Measurements from ENCODE around the gene TMC6.
"Not testable (repeated sequence)": the region's sequence is repeated elsewhere in the genome, so short reads cannot be mapped to it uniquely, and the experiment has no call there.

TMC6 gene

GRCh38 chr17:78107976-78108725 lies 20.4 kb downstream of the TMC6 start:
- FAIRE-seq: no peak

- FAIRE-seq: no peak
Observed at GRCh38 chr17:78107457-78107856, 21.1 kb downstream of the TMC6 start.

GRCh38 chr17:78106211-78106610 lies 22.3 kb downstream of the TMC6 start:
- no peak for FAIRE-seq

- FAIRE-seq: no peak
Observed at GRCh38 chr17:78105551-78105950, 23.0 kb downstream of the TMC6 start.

- FAIRE-seq: no peak
Observed at GRCh38 chr17:78105101-78105500, 23.5 kb downstream of the TMC6 start.

- no peak for FAIRE-seq
Observed at GRCh38 chr17:78104540-78104941, 24.0 kb downstream of the TMC6 start.

GRCh38 chr17:78103311-78103710 lies 25.2 kb downstream of the TMC6 start:
- FAIRE-seq: no peak

GRCh38 chr17:78101542-78101941 lies 27.0 kb downstream of the TMC6 start:
- FAIRE-seq: no peak

GRCh38 chr17:78101112-78101511 lies 27.4 kb downstream of the TMC6 start:
- FAIRE-seq: no peak

GRCh38 chr17:78096093-78096492 lies 32.5 kb downstream of the TMC6 start:
- FAIRE-seq: no peak

GRCh38 chr17:78095035-78095434 lies 33.5 kb downstream of the TMC6 start:
- no peak for FAIRE-seq

- FAIRE-seq: no peak
Observed at GRCh38 chr17:78092794-78093324, 35.7 kb downstream of the TMC6 start.

GRCh38 chr17:78089576-78090281 lies 38.8 kb downstream of the TMC6 start:
- FAIRE-seq: no peak

- no peak for FAIRE-seq
Observed at GRCh38 chr17:78088529-78088928, 40.0 kb downstream of the TMC6 start.

GRCh38 chr17:78086740-78087139 lies 41.8 kb downstream of the TMC6 start:
- no peak for FAIRE-seq

GRCh38 chr17:78082988-78083387 lies 45.6 kb downstream of the TMC6 start:
- FAIRE-seq: no peak

GRCh38 chr17:78082355-78082872 lies 46.1 kb downstream of the TMC6 start:
- FAIRE-seq: not testable (repeated sequence)

- no peak for FAIRE-seq
Observed at GRCh38 chr17:78081551-78081950, 47.0 kb downstream of the TMC6 start.

- no peak for FAIRE-seq
Observed at GRCh38 chr17:78079253-78079652, 49.3 kb downstream of the TMC6 start.

GRCh38 chr17:78075545-78075944 lies 53.0 kb downstream of the TMC6 start:
- no peak for FAIRE-seq

GRCh38 chr17:78075011-78075410 lies 53.5 kb downstream of the TMC6 start:
- no peak for FAIRE-seq

GRCh38 chr17:78072961-78073360 lies 55.6 kb downstream of the TMC6 start:
- no peak for FAIRE-seq

GRCh38 chr17:78069695-78070094 lies 58.9 kb downstream of the TMC6 start:
- FAIRE-seq: no peak

- FAIRE-seq: not testable (repeated sequence)
Observed at GRCh38 chr17:78066976-78067375, 61.6 kb downstream of the TMC6 start.
